Heart right ventricle (tissue), 16 donors: Measurements from ENCODE around the gene CCDC178. TPM values are rescaled to one million over a fixed set of nuclear protein-coding genes. Genes with fewer than 3 reads are reported as not detected.
A peak's percentile ranks its signal among the peaks of the same experiment; 100 is the strongest.
"Not testable (repeated sequence)": the region's sequence is repeated elsewhere in the genome, so short reads cannot be mapped to it uniquely, and the experiment has no call there.

Experiments used
- ATAC-seq, 8 donors: fragments of 200-7000 bp; cut with Tn5 transposase; one replicate each; pipeline ENCODE4 v1.9.1; 2020; ENCODE audit warnings: mild to moderate bottlenecking in 8 of 8, moderate library complexity in 8 of 8, moderate number of reproducible peaks in 1 of 8
- DNase-seq, 2 donors: peaks; one replicate each; pipeline ENCODE4 v3.0.0-alpha.2; 2020
- H3K27ac ChIP-seq, 10 donors: fragments of 200-600 bp; sonication (generic) in 2 of 10; one replicate each; pipeline versions ENCODE4 v1.5.0 to v1.8.0; 2020 to 2022; ENCODE audit warnings: mild to moderate bottlenecking in 3 of 10
- H3K27me3 ChIP-seq, 7 donors: fragments of 200-600 bp; one replicate each; pipeline ENCODE4 v1.8.0; 2021 to 2022; ENCODE audit warnings: mild to moderate bottlenecking in 2 of 7
- H3K36me3 ChIP-seq, 9 donors: fragments of 200-600 bp; sonication (generic) in 1 of 9; one replicate each; pipeline versions ENCODE4 v1.5.0 to v1.8.0; 2020 to 2022; ENCODE audit warnings: mild to moderate bottlenecking in 2 of 9
- H3K4me1 ChIP-seq, 9 donors: fragments of 200-600 bp; sonication (generic) in 1 of 9; one replicate each; pipeline versions ENCODE4 v1.5.0 to v1.8.0; 2020 to 2022; ENCODE audit warnings: mild to moderate bottlenecking in 4 of 9
- H3K4me3 ChIP-seq, 10 donors: fragments of 200-600 bp; sonication (generic) in 2 of 10; one replicate each; pipeline versions ENCODE4 v1.5.0 to v1.8.0; 2020 to 2022; ENCODE audit warnings: mild to moderate bottlenecking in 7 of 10, moderate library complexity in 2 of 10
- H3K9me3 ChIP-seq, 11 donors: fragments of 200-600 bp in 10 of 11; sonication (generic) in 2 of 11; one replicate each; pipeline versions ENCODE4 v1.5.0 to v1.8.0; 2013 to 2022; ENCODE audit warnings: mild to moderate bottlenecking in 2 of 11, control low read depth in 1 of 11, moderate library complexity in 1 of 11
- CTCF ChIP-seq, 9 donors: fragments of 200-600 bp; sonication (generic) in 2 of 9; IDR thresholded peaks; one replicate each; pipeline versions ENCODE4 v1.5.0 to v1.8.0; 2021 to 2022; ENCODE audit warnings: antibody characterized with exemption in 9 of 9, mild to moderate bottlenecking in 5 of 9, moderate library complexity in 1 of 9
- WGBS, 2 donors: extraction: QIAGEN DNeasy Blood & Tissue Kit; methylation state at CpG; one replicate each; pipeline ENCODE4 v1.1.7; 2013; ENCODE audit warnings: inconsistent platforms in 1 of 2; 5-methylcytosine and 5-hydroxymethylcytosine counted together
- intact Hi-C, 10 donors: fragments of 100-400 bp; cut with DNase I; formaldehyde crosslinking; loops; one replicate each; pipeline versions ENCODE4 v1.11.1 to v1.14.2; 2022
- polyA plus RNA-seq, 2 donors: library from polyadenylated mRNA; stranded (reverse); fragments of 200-250 nt; gene quantifications; one replicate each; pipeline ENCODE4 v1.2.3, GENCODE V29; 2013
- total RNA-seq, 10 donors: library from RNA; stranded (reverse); fragmentation: NEBNext Ultra II Directional in 3 of 10; extraction: Animal tissue kit (Norgen Biotek cat#: 25700) in 3 of 10; gene quantifications; one replicate each; pipeline versions ENCODE4 v1.2.1 to v1.2.4, GENCODE V29; 2021 to 2023
- donor health status: Arrhythmogenic right ventricular cardiomyopathy.
- donor health status: ischemic (EF 13 %, LVEDD 7.1; RV severe dilation, severe dysfunction).
- donor health status: healthy with polysubstance abuse.
- donor health status: DM: no; HTN: yes; CAD: no.
- donor health status: DM: no; HTN: no; CAD: no.
- donor health status: ischemic (EF 25% LVEDD 6.9; RV normal size, moderate dysfunction).
- donor health status: ischemic (EF 25% LVEDD 5.7; RV mildly dilated, moderate dysfunction).
- donor health status: healthy.
- donor health status: DM: yes; HTN: yes; CAD: no.
- donor health status: Ischemic cardiomyopathy.
- donor health status: ischemic (EF 35%, LVEDD 5.7; RV mildly dilated, moderate dysfunction).
- donor health status: nonischemic (EF 11% LVEDD 7.7; RV severe dilation, severe dysfunction).
- donor health status: DM: yes; HTN: yes; CAD: no.
- donor health status: PGD.
- donor health status: ischemic (EF 29% LVEDD 5.4; RV normal size, mild dysfunction).
- donor health status: nonischemic (EF 23%, LVEDD 6.1; RV moderate dilation, normal function).

The CCDC178 gene
- total and polyA plus RNA-seq, 12 donors: 0.28 to 1.5 (median 0.43) TPM; not detected in 6

DNA sequence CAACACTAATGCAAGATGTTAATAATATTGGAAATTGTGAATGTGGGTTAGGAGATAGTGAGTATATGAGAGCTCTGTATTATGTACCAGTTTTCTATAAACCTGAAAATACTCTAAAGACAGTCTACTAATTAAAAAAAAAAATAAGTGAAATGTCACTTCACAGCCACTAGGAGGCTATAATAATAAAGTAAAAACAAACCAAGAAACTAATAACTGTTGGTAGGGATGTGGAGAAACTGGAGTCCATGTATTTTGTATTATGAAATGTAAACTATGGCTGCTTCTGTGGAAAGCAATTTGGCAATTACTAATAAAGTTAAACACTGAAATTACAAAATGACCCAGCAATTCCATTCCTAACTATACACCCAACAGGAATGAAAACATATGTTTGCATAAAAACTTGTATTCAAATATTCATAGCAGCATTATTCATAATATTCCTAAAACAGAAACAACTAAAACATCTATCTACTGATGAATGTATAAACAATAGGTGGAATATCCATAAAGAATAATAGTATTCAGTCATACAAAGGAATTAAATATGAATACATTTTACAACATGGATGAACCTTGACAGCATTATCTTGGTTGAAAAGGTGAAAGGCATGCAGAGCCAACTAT, 36.2 kb downstream of the CCDC178 start:
- no peak overlapping the region for H3K27ac ChIP-seq
- H3K4me3 ChIP-seq: no peak overlapping the region
- no peaks in the 10 kb centered on the region for H3K27me3 ChIP-seq
- no peak for ATAC-seq
- H3K36me3 ChIP-seq: no peaks in the 10 kb centered on the region
- no peak for DNase-seq
- TF ChIP-seq CTCF (IDR thresholded peaks at IDR 0.05): peak in 4 of 9 donors; percentile 7 to 29 (median 20)
- H3K9me3 ChIP-seq: no peaks in the 10 kb centered on the region
- intact Hi-C loops: no loop called here
- H3K4me1 ChIP-seq: no peaks in the 10 kb centered on the region

- H3K27me3 ChIP-seq, H3K4me1 ChIP-seq, intact Hi-C loops, H3K36me3 ChIP-seq, DNase-seq, H3K27ac ChIP-seq, H3K4me3 ChIP-seq, ATAC-seq, H3K9me3 ChIP-seq: not testable (repeated sequence)
- 90 to 91% methylated on average over 8 of the region's 8 CpGs for WGBS, 2 donors
These were observed 41.6 kb downstream of the CCDC178 start for GRCh38 chr18:33398939-33399338.

DNA sequence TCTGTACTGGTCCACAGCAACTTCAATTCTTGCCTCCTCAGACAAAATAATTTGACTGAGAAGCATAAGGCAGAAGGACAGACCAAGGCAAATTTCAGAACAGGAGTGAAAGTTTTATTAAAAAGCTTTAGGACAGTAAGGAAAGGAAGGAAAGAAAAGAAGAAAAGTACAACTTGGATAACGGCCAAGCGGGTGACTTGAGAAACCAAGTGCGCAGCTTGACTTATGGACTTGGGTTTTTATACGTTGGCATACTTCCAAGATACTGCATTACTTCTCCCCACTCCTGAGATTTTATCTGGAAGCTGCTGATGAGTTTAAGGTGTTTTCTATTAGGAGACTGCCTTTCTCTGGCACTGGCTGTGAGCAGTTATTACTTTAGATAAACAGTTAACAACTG, 64.7 kb downstream of the CCDC178 start:
- no peak for TF ChIP-seq CTCF (IDR thresholded peaks at IDR 0.05)
- 82% methylated on average over 4 of the region's 4 CpGs for WGBS, 2 donors
- H3K27ac ChIP-seq: no peak overlapping the region
- intact Hi-C loops: no loop called here
- no peaks in the 10 kb centered on the region for H3K36me3 ChIP-seq
- H3K9me3 ChIP-seq: peaks cover 0 to 9% (median 0%) of the 10 kb centered on the region in 11 donors
- DNase-seq: no peak
- H3K4me1 ChIP-seq: no peaks in the 10 kb centered on the region
- no peak overlapping the region for H3K4me3 ChIP-seq
- ATAC-seq: no peak
- no peaks in the 10 kb centered on the region for H3K27me3 ChIP-seq

DNA sequence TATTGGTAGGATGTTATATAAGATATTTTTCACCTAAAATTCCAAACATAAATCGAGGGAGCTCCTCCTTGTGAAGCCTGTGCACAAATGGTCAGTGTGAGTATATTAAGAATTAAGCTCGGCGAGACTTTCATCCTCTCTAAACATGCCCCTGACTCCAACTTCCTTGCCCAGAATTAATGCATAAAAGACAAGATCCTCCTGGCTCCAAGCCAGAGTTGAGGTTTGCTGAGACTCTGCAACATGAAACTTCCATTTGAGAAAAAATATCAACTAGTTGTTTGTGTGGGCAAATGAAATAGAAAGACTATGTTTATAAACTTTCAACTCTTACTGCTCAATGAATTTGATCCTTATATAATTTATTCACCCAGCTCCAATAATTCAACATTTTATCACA, 68.1 kb downstream of the CCDC178 start:
- Histone ChIP-seq H3K4me1 (no peaks in the 10 kb centered on the region), H3K36me3 (no peaks in the 10 kb centered on the region), H3K27me3 (no peaks in the 10 kb centered on the region), H3K27ac (no peak overlapping the region), H3K4me3 (no peak overlapping the region), H3K9me3 (peaks cover 0 to 3% (median 0%) of the 10 kb centered on the region in 11 donors)
- DNase-seq: no peak
- WGBS, 2 donors: 47 to 64% methylated on average over 3 of the region's 3 CpGs
- intact Hi-C loops: no loop called here
- no peak for TF ChIP-seq CTCF (IDR thresholded peaks at IDR 0.05)
- ATAC-seq: no peak

DNA sequence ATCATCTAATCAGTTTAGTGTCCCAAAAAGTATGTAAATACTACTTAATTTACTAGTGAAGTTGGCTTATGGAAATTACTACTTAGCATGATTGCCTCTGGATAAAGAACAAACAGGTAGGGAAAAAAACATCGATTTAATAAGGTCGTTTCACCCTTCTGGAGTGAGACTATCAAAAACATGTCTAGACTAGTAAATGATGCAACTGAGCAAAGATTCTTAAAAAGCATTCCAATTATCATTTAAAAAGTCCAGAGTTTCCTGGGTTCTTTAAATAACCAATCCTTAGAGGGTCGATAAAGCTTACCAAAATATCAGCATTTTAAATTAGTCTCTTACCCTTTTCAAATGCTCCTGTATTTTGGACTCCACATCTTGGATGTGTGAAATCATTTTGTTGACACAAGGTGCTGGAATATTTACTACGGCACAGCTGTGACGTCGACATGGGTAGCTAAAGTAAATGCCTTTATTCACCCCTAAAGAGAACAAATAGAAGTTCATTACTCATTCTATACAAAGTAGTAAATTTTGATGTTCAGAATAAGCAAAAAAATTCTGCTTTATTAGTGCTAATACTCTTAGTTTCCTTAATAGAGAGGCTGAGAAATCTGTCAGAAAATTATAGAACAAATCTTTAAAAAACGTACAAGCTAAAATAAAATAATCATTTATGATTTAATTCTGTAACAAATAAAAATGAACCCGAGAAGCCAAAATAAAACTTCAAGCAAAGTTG, 70.6 kb downstream of the CCDC178 start:
- DNase-seq (no peak), ATAC-seq (no peak)
- Histone ChIP-seq H3K27ac (no peak overlapping the region), H3K4me1 (no peaks in the 10 kb centered on the region), H3K9me3 (no peaks in the 10 kb centered on the region), H3K27me3 (no peaks in the 10 kb centered on the region), H3K4me3 (no peak overlapping the region), H3K36me3 (no peaks in the 10 kb centered on the region)
- intact Hi-C loops: no loop called here
- WGBS, 2 donors: 71 to 72% methylated on average over 8 of the region's 8 CpGs
- no peak for TF ChIP-seq CTCF (IDR thresholded peaks at IDR 0.05)
